HepG2 (cell line): ENCODE results near the gene INPP4B. TPM values are rescaled to one million over a fixed set of nuclear protein-coding genes. Genes with fewer than 3 reads are reported as not detected.

ENCODE experiments used
- ATAC-seq: fragments of 200-7000 bp; cut with Tn5 transposase; 3 replicates; pipeline ENCODE4 v1.9.1; 2020; ENCODE audit warnings: mild to moderate bottlenecking, moderate library complexity
- BruUV-seq: library from RNA; stranded (reverse); fragments of 400-500 nt; replicated peaks from 2 replicates; lab custom pipeline; 2021; lab: Mats Ljungman, UMichigan
- CTCF ChIA-PET: fragments of 300-600 bp; formaldehyde crosslinking; extraction: SDS; loops from one replicate; lab custom pipeline; 2021; ENCODE audit warnings: low total read pairs, inconsistent platforms, low intra/inter-chr PET ratio; lab: Yijun Ruan, JAX
- POLR2A ChIA-PET: fragments of 350-600 bp; sonication (Branson Sonifier 250); formaldehyde crosslinking; loops from one replicate; lab custom pipeline; 2020; ENCODE audit warnings: antibody characterized with exemption, inconsistent platforms; lab: Yijun Ruan, JAX
- DNase-seq: peaks from one replicate; pipeline ENCODE4 v3.0.0-alpha.2; 2015; ENCODE audit warnings: low spot score
- FAIRE-seq: peaks from 3 replicates; lab custom pipeline; 2011; peaks lifted over from hg19 to GRCh38; lab: Jason Lieb, UNC
- H2AFZ ChIP-seq: one replicate; pipeline ENCODE4 v1.6.1; 2011; ENCODE audit warnings: low read length, inconsistent platforms
- H3K27ac ChIP-seq: fragments of 300-600 bp; 3 replicates; pipeline ENCODE4 v1.8.0; 2011; ENCODE audit warnings: mixed run types, mild to moderate bottlenecking, mixed read lengths, low read length, inconsistent platforms; ENCODE audit not compliant: insufficient read depth; ENCODE audit errors: extremely low read length
- H3K27me3 ChIP-seq, 2 experiments: fragments of 200-600 bp in 1 of 2; 2 replicates in 1 of 2; 3 replicates in 1 of 2; pipeline versions ENCODE4 v1.6.0 to v1.8.0; 2011; ENCODE audit warnings: low read length in 2 of 2, mild to moderate bottlenecking in 2 of 2, moderate library complexity in 2 of 2, inconsistent platforms in 1 of 2; ENCODE audit not compliant: insufficient read depth in 2 of 2, control insufficient read depth in 1 of 2
- H3K36me3 ChIP-seq, 2 experiments: fragments of 200-600 bp in 1 of 2; replicated peaks in 1 of 2; 2 replicates in 1 of 2; 3 replicates in 1 of 2; pipeline versions ENCODE4 v1.5.1 to v1.8.0; 2011; ENCODE audit warnings: low read length in 2 of 2, inconsistent platforms in 1 of 2; ENCODE audit not compliant: insufficient read depth in 2 of 2, control insufficient read depth in 1 of 2
- H3K4me1 ChIP-seq: 2 replicates; pipeline ENCODE4 v1.5.1; 2012; ENCODE audit warnings: low read length, inconsistent platforms; ENCODE audit not compliant: insufficient read depth
- H3K4me2 ChIP-seq: 2 replicates; pipeline ENCODE4 v1.6.0; 2011; ENCODE audit warnings: low read depth, low read length, inconsistent platforms
- H3K4me3 ChIP-seq, 3 experiments: fragments of 200-600 bp in 1 of 3; sonication (generic), shearing (Covaris generic) in 1 of 3; replicated peaks in 1 of 3; 2 replicates each; pipeline ENCODE4 v1.5.1; 2011 to 2016; ENCODE audit warnings: low read length in 3 of 3, inconsistent platforms in 2 of 3, low read depth in 2 of 3, mild to moderate bottlenecking in 2 of 3, control low read depth in 1 of 3, mixed read lengths in 1 of 3; ENCODE audit not compliant: insufficient read depth in 1 of 3
- H3K79me2 ChIP-seq: one replicate; pipeline ENCODE4 v1.6.1; 2011; ENCODE audit warnings: low read length, inconsistent platforms; ENCODE audit not compliant: insufficient read depth
- H3K9ac ChIP-seq: 2 replicates; pipeline ENCODE4 v1.6.0; 2011; ENCODE audit warnings: mild to moderate bottlenecking, low read depth, low read length, inconsistent platforms; ENCODE audit not compliant: insufficient read depth
- H3K9me3 ChIP-seq: 2 replicates; pipeline ENCODE4 v1.5.1; 2012; ENCODE audit warnings: mild to moderate bottlenecking, low read length
- H4K20me1 ChIP-seq: 2 replicates; pipeline ENCODE4 v1.6.0; 2011; ENCODE audit warnings: inconsistent platforms, mild to moderate bottlenecking, low read length, moderate library complexity; ENCODE audit not compliant: insufficient read depth
- AGO2 ChIP-seq: fragments of 200-400 bp; formaldehyde crosslinking; optimal IDR thresholded peaks from 2 replicates; pipeline ENCODE3; 2017; ENCODE audit warnings: mild to moderate bottlenecking, low read depth, low read length, moderate library complexity
- ARNT2 ChIP-seq: sonication (generic); formaldehyde crosslinking; IDR thresholded peaks from 2 replicates; pipeline ENCODE4 v1.8.0; 2022; ENCODE audit warnings: mild to moderate bottlenecking, low read depth, missing genetic modification reagents, moderate library complexity
- MATR3 ChIP-seq: sonication (generic); formaldehyde crosslinking; IDR thresholded peaks from 2 replicates; pipeline ENCODE4 v1.4.0; 2020; ENCODE audit warnings: missing genetic modification reagents
- REPIN1 ChIP-seq: sonication (generic); formaldehyde crosslinking; IDR thresholded peaks from 2 replicates; pipeline ENCODE4 v1.8.0; 2022; ENCODE audit warnings: missing genetic modification reagents, low read depth, mild to moderate bottlenecking, borderline replicate concordance
- ZMAT5 ChIP-seq: sonication (generic); formaldehyde crosslinking; IDR thresholded peaks from 2 replicates; pipeline ENCODE4 v1.5.0; 2020; ENCODE audit warnings: mild to moderate bottlenecking, low read depth, missing genetic modification reagents, borderline replicate concordance
- ZNF136 ChIP-seq: sonication (generic); formaldehyde crosslinking; IDR thresholded peaks from 2 replicates; pipeline ENCODE4 v1.8.1; 2022; ENCODE audit warnings: low read depth, mild to moderate bottlenecking, moderate library complexity, missing genetic modification reagents
- ZNF180 ChIP-seq: sonication (generic); formaldehyde crosslinking; IDR thresholded peaks from 2 replicates; pipeline ENCODE4 v1.4.0; 2020; ENCODE audit warnings: low read depth, missing genetic modification reagents, borderline replicate concordance
- ZNF335 ChIP-seq: sonication (generic); formaldehyde crosslinking; IDR thresholded peaks from 2 replicates; pipeline ENCODE4 v1.4.0; 2020; ENCODE audit warnings: missing genetic modification reagents
- ZNF33B ChIP-seq: sonication (generic); formaldehyde crosslinking; IDR thresholded peaks from 2 replicates; pipeline ENCODE4 v1.5.1; 2020; ENCODE audit warnings: mild to moderate bottlenecking, missing genetic modification reagents
- ZNF367 ChIP-seq: sonication (generic); formaldehyde crosslinking; IDR thresholded peaks from 2 replicates; pipeline ENCODE4 v1.4.0; 2020; ENCODE audit warnings: missing genetic modification reagents, borderline replicate concordance
- ZNF451 ChIP-seq: sonication (generic); formaldehyde crosslinking; IDR thresholded peaks from 2 replicates; pipeline ENCODE4 v1.5.0; 2020; ENCODE audit warnings: mild to moderate bottlenecking, missing genetic modification reagents
- ZNF724P ChIP-seq: sonication (generic); formaldehyde crosslinking; IDR thresholded peaks from 2 replicates; pipeline ENCODE4 v1.8.0; 2022; ENCODE audit warnings: missing genetic modification reagents, borderline replicate concordance
- WGBS: methylation state at CpG from one replicate; pipeline ENCODE4 v1.1.6; 2017; ENCODE audit warnings: low lambda C conversion rate; 5-methylcytosine and 5-hydroxymethylcytosine counted together
- in situ Hi-C: cut with HindIII; loops from 2 replicates; pipeline ENCODE4 v1.10.0; 2017; ENCODE audit warnings: low pct_unique_long_range_greater_than_20kb; ENCODE audit not compliant: extremely low pct_ligation_motif_present
- intact Hi-C: fragments of 100-400 bp; cut with micrococcal nuclease; formaldehyde crosslinking; loops from one replicate; pipeline ENCODE4 v1.10.0; 2022; ENCODE audit not compliant: unreplicated experiment
- polyA plus RNA-seq, 8 experiments: library from polyadenylated mRNA; depleted of rRNA in 3 of 8; stranded (reverse) in 7 of 8; unstranded in 1 of 8; fragments of >200 nt; fragmentation: Illumina TruSeq in 4 of 8; extraction: Trizol in 4 of 8; gene quantifications; 2 replicates each; pipeline versions ENCODE4 v1.2.1 to v1.2.3, GENCODE V29; 2011 to 2016; ENCODE audit warnings: low read depth in 4 of 8, missing spikeins in 1 of 8, mixed read lengths in 1 of 8; ENCODE audit not compliant: insufficient read depth in 1 of 8
- total RNA-seq, 5 experiments: library from RNA; depleted of rRNA; stranded (reverse); fragments of >200 nt; fragmentation: Illumina TruSeq; extraction: Trizol; gene quantifications; 2 replicates each; pipeline ENCODE4 v1.2.3, GENCODE V29; 2016; ENCODE audit warnings: low read depth in 1 of 5

The INPP4B gene
- total and polyA plus RNA-seq, 2 of the 13 experiments (the other 11 are each of a cell fraction or from before 2014, with no cell fraction given), result not detected

GRCh38 chr4:142743121-142743825, 102.8 kb downstream of the INPP4B start (continued):
- TF ChIP-seq ZNF367 (no peak), MATR3 (no peak), ZNF180 (CRISPR knock-in tag) (no peak), ZNF33B (no peak), ZNF451 (no peak), REPIN1 (CRISPR knock-in tag) (no peak), ARNT2 (CRISPR knock-in tag) (no peak), ZNF724P (CRISPR knock-in tag) (no peak)

- ChIA-PET POLR2A (no interaction called here), CTCF (no interaction called here)
- Histone ChIP-seq H3K36me3 (no peaks in the 10 kb centered on the region), H3K79me2 (no peaks in the 10 kb centered on the region), H4K20me1 (no peaks in the 10 kb centered on the region), H3K4me1 (no peaks in the 10 kb centered on the region), H3K27me3 (no peaks in the 10 kb centered on the region), H3K9me3 (peaks cover 9% of the 10 kb centered on the region; the same call in 1 of the 2 replicates), H3K4me2 (no peak overlapping the region), H3K27ac (no peak overlapping the region), H3K9ac (no peak overlapping the region), H3K4me3 (no peak overlapping the region), H2AFZ (no peak overlapping the region)
- in situ Hi-C loops, result no loop called here
- no peak for TF ChIP-seq ZNF335
- no peak for TF ChIP-seq AGO2
- no peak for TF ChIP-seq ZMAT5 (CRISPR knock-in tag)
- TF ChIP-seq ZNF136 (CRISPR knock-in tag), result no peak
- no peak for DNase-seq
- intact Hi-C loops, result no loop called here
- FAIRE-seq, result no peak
- WGBS, result 0% methylated on average over 1 of the region's 1 CpG
- ATAC-seq, result no peak
- BruUV-seq, result no TSS peak
Observed at GRCh38 chr4:142741995-142742394, 104.1 kb downstream of the INPP4B start.
